Peyer's patch (tissue), 4 donors: ENCODE measurements around the gene AP3D1.

Experiments used
- POLR2A ChIP-seq, 2 donors: fragments of 450-650 bp; IDR thresholded peaks; one replicate each; pipeline ENCODE4 v1.5.1; 2017; ENCODE audit warnings: antibody characterized with exemption in 2 of 2, mild to moderate bottlenecking in 2 of 2, moderate library complexity in 2 of 2
- TF ChIP-seq, protein P1 (sequence below), 6 experiments: fragments of 450-650 bp in 4 of 6; fragments of 200-600 bp in 2 of 6; sonication (generic) in 1 of 6; IDR thresholded peaks; one replicate each; pipeline ENCODE4 v1.5.1; 2017 to 2019; ENCODE audit warnings: antibody characterized with exemption in 6 of 6, mild to moderate bottlenecking in 3 of 6, moderate library complexity in 1 of 6

DNA sequence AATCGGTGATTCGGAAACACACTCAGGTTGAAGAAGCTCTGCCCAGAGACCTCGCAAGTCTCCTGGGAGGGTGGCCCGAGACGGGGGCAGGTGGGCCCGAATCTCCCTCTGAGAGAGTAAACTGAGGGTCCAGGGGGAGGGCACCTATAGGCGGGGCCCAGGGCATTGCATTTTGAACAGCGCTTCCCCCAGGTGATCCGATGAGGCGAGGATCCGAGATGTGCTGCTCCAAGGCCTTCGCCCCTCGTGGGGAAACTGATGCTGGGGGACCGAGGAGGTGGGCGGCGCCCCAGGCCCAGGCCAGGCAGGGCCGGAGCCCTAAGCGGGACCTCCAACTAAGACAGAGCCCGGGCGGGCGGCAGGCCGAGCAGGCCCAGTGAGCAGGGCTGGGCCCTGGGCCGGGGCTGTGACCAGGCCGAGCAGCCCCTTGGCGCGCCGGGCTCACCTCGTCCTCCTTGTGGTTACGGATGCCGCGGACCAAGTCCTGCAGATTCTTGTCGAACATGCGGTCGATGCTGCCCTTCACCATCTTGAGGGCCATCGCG lies 500 bp downstream of the AP3D1 start:
- TF ChIP-seq, protein P1, sequence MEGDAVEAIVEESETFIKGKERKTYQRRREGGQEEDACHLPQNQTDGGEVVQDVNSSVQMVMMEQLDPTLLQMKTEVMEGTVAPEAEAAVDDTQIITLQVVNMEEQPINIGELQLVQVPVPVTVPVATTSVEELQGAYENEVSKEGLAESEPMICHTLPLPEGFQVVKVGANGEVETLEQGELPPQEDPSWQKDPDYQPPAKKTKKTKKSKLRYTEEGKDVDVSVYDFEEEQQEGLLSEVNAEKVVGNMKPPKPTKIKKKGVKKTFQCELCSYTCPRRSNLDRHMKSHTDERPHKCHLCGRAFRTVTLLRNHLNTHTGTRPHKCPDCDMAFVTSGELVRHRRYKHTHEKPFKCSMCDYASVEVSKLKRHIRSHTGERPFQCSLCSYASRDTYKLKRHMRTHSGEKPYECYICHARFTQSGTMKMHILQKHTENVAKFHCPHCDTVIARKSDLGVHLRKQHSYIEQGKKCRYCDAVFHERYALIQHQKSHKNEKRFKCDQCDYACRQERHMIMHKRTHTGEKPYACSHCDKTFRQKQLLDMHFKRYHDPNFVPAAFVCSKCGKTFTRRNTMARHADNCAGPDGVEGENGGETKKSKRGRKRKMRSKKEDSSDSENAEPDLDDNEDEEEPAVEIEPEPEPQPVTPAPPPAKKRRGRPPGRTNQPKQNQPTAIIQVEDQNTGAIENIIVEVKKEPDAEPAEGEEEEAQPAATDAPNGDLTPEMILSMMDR (IDR thresholded peaks at IDR 0.05), result no peak
- no peak for TF ChIP-seq POLR2A (IDR thresholded peaks at IDR 0.05)
